ENCODE measurements around the gene SSR4.

Gene SSR4

GRCh38 chrX:153782313-153782712, 12.2 kb upstream of the SSR4 start:
- DNase-seq = peak in 1 of 2 experiments; percentile 6

GRCh38 chrX:153782871-153783270, 11.6 kb upstream of the SSR4 start:
- DNase-seq = no peak

- no peak for DNase-seq
Observed at GRCh38 chrX:153783378-153784013, 11.0 kb upstream of the SSR4 start.

- DNase-seq = no peak
Observed at GRCh38 chrX:153784325-153784967, 10.0 kb upstream of the SSR4 start.

- no peak for DNase-seq
Observed at GRCh38 chrX:153786669-153787068, 7.8 kb upstream of the SSR4 start.

- no peak for DNase-seq
Observed at GRCh38 chrX:153789654-153790053, 4.8 kb upstream of the SSR4 start.

GRCh38 chrX:153791104-153791852, 3.2 kb upstream of the SSR4 start:
- DNase-seq = no peak

- DNase-seq = no peak
Observed at GRCh38 chrX:153792368-153792767, 2.1 kb upstream of the SSR4 start.

- no peak for DNase-seq
Observed at GRCh38 chrX:153793291-153793690, 1.2 kb upstream of the SSR4 start.

GRCh38 chrX:153794897-153795816, 689 bp downstream of the SSR4 start:
- DNase-seq = no peak

- DNase-seq = no peak
Observed at GRCh38 chrX:153797415-153798015, 3.0 kb downstream of the SSR4 start.

- DNase-seq = no peak
Observed at GRCh38 chrX:153799326-153799725, 4.9 kb downstream of the SSR4 start.

- no peak for DNase-seq
Observed at GRCh38 chrX:153800177-153800722, 5.8 kb downstream of the SSR4 start.

- no peak for DNase-seq
Observed at GRCh38 chrX:153800746-153801145, 6.3 kb downstream of the SSR4 start.

GRCh38 chrX:153801669-153802068, 7.2 kb downstream of the SSR4 start:
- DNase-seq = no peak

- DNase-seq = no peak
Observed at GRCh38 chrX:153802513-153803045, 8.1 kb downstream of the SSR4 start.

GRCh38 chrX:153803211-153804099, 9.0 kb downstream of the SSR4 start:
- DNase-seq = no peak

- DNase-seq = no peak
Observed at GRCh38 chrX:153804100-153804595, 9.7 kb downstream of the SSR4 start.

- DNase-seq = no peak
Observed at GRCh38 chrX:153804621-153805020, 10.2 kb downstream of the SSR4 start.

GRCh38 chrX:153805436-153805835, 11.0 kb downstream of the SSR4 start:
- no peak for DNase-seq

Data from NCI-H187 (cell line).